ENCODE results near the gene NCOR1. TPM values are rescaled to one million over a fixed set of nuclear protein-coding genes. Genes with fewer than 3 reads are reported as not detected.

The NCOR1 gene
- polyA plus RNA-seq, 3 donors from 2014 or later, result 18.8 to 192 (median 35.0) TPM

Other genes with a start within 250 kb of the NCOR1 start
- gene ZSWIM7, start 215.8 kb downstream of the NCOR1 start, polyA plus RNA-seq, result 10 to 100 TPM; 47.0 to 67.8 (median 67.6) TPM
- gene TTC19, start 215.7 kb downstream of the NCOR1 start, polyA plus RNA-seq, result 10 to 100 TPM; 37.1 to 64.6 (median 38.1) TPM
- gene PIGL, start 1.7 kb upstream of the NCOR1 start, polyA plus RNA-seq, result 10 to 100 TPM in 1 of 3 donors, 1 to 10 TPM in 2; 4.1 to 12.4 (median 4.4) TPM
- 10 to 100 TPM; 14.2 to 28.1 (median 23.1) TPM for gene CENPV, start 137.9 kb upstream of the NCOR1 start, polyA plus RNA-seq
- 1,000 to 10,000 TPM; 3,354 to 4,873 (median 3,832) TPM for gene UBB, start 165.6 kb upstream of the NCOR1 start, polyA plus RNA-seq
- 100 to 1,000 TPM; 151 to 206 (median 202) TPM for gene TRPV2, start 200.0 kb upstream of the NCOR1 start, polyA plus RNA-seq